ENCODE data around the gene IL34. TPM values are rescaled to one million over a fixed set of nuclear protein-coding genes. Genes with fewer than 3 reads are reported as not detected.
A peak's percentile ranks its signal among the peaks of the same experiment; 100 is the strongest.

Gene IL34
- polyA plus RNA-seq, 2 of the 4 experiments (the other 2 are of a cell fraction): 0.25 to 0.40 TPM

GRCh38 chr16:70679671-70680494, 33.5 kb downstream of the IL34 start:
- Histone ChIP-seq H3K9me3 (no peaks in the 10 kb centered on the region), H3K4me2 (no peak overlapping the region; the same call in 2 of the 3 replicates), H3K27ac (peak overlapping the region; percentile 33 to 97; a peak in 3 of 6 replicates), H3K4me1 (peaks cover 54% of the 10 kb centered on the region), H3K4me3 (no peak overlapping the region)
- TF ChIP-seq, protein P1, sequence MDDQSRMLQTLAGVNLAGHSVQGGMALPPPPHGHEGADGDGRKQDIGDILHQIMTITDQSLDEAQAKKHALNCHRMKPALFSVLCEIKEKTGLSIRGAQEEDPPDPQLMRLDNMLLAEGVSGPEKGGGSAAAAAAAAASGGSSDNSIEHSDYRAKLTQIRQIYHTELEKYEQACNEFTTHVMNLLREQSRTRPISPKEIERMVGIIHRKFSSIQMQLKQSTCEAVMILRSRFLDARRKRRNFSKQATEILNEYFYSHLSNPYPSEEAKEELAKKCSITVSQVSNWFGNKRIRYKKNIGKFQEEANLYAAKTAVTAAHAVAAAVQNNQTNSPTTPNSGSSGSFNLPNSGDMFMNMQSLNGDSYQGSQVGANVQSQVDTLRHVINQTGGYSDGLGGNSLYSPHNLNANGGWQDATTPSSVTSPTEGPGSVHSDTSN (IDR thresholded peaks at IDR 0.05): no peak
- TF ChIP-seq RAD21 (conservative IDR thresholded peaks at IDR 0.05 in 1 of 2, IDR thresholded peaks at IDR 0.05 in 1 of 2) (peak; percentile 42 to 89; a peak in 4 of 5 replicates), TP53 (CRISPR knock-in tag; IDR thresholded peaks at IDR 0.05) (no peak), SMC3 (IDR thresholded peaks at IDR 0.05) (peak; percentile 93), HEYL (CRISPR knock-in tag; IDR thresholded peaks at IDR 0.05) (no peak)
- TF ChIP-seq, protein P2, sequence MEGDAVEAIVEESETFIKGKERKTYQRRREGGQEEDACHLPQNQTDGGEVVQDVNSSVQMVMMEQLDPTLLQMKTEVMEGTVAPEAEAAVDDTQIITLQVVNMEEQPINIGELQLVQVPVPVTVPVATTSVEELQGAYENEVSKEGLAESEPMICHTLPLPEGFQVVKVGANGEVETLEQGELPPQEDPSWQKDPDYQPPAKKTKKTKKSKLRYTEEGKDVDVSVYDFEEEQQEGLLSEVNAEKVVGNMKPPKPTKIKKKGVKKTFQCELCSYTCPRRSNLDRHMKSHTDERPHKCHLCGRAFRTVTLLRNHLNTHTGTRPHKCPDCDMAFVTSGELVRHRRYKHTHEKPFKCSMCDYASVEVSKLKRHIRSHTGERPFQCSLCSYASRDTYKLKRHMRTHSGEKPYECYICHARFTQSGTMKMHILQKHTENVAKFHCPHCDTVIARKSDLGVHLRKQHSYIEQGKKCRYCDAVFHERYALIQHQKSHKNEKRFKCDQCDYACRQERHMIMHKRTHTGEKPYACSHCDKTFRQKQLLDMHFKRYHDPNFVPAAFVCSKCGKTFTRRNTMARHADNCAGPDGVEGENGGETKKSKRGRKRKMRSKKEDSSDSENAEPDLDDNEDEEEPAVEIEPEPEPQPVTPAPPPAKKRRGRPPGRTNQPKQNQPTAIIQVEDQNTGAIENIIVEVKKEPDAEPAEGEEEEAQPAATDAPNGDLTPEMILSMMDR (IDR thresholded peaks at IDR 0.05): peak; percentile 80
- DNase-seq (ENCODE audit: low read depth in 1 of 2, low spot score in 1 of 2): peak in 1 of 2 experiments; percentile 54
- no peak for FAIRE-seq
- ATAC-seq: peak; percentile 37 to 57; a peak in 3 of 6 replicates
- CTCF ChIA-PET: interaction anchor here (0.7 to 23.4 kb wide), 28 partner anchors 9 to 679 kb away, joined by 3 to 463 read pairs (median 6); partner anchors contain the start of gene CALB2
- POLR2A ChIA-PET: no interaction called here
- WGBS (ENCODE audit: missing lambda C conversion rate): 78% methylated on average over 37 of the region's 80 CpGs

GRCh38 chr16:70680495-70681381, 34.4 kb downstream of the IL34 start:
- Histone ChIP-seq H3K9me3 (no peaks in the 10 kb centered on the region), H3K4me3 (no peak overlapping the region), H3K27ac (peak overlapping the region; percentile 61 to 97), H3K4me1 (peaks cover 54% of the 10 kb centered on the region), H3K4me2 (peak overlapping the region; percentile 51; the same call in 2 of the 3 replicates)
- 79% methylated on average over 11 of the region's 18 CpGs for WGBS (ENCODE audit: missing lambda C conversion rate)
- ATAC-seq: peak in 1 of 2 experiments; percentile 11; a peak in 3 of 6 replicates
- DNase-seq (ENCODE audit: low read depth in 1 of 2, low spot score in 1 of 2): no peak
- ChIA-PET CTCF (interaction anchor here (0.6 to 23.4 kb wide), 24 partner anchors 10 to 676 kb away, joined by 3 to 463 read pairs (median 8); no protein-coding TSS in a partner anchor), POLR2A (no interaction called here)
- FAIRE-seq: no peak
- TF ChIP-seq ESRRA (IDR thresholded peaks at IDR 0.05; ENCODE audit: borderline replicate concordance, low read length) (no peak), HOXB13 (CRISPR knock-in tag; IDR thresholded peaks at IDR 0.05; ENCODE audit: low read depth) (no peak), TP53 (CRISPR knock-in tag; IDR thresholded peaks at IDR 0.05) (no peak), CHD4 (IDR thresholded peaks at IDR 0.05; ENCODE audit: borderline replicate concordance) (no peak), PHF8 (IDR thresholded peaks at IDR 0.05; ENCODE audit: borderline replicate concordance, low read depth) (no peak), HMGXB4 (CRISPR knock-in tag; IDR thresholded peaks at IDR 0.05; ENCODE audit: borderline replicate concordance) (no peak), HOXA7 (CRISPR knock-in tag; IDR thresholded peaks at IDR 0.05) (no peak)
